Lower lobe of right lung (tissue), 2 donors: Measurements from ENCODE around the gene SHTN1. TPM values are rescaled to one million over a fixed set of nuclear protein-coding genes. Genes with fewer than 3 reads are reported as not detected.
A peak's percentile ranks its signal among the peaks of the same experiment; 100 is the strongest.

ENCODE experiments used
- ATAC-seq, 2 donors: fragments of 200-7000 bp; cut with Tn5 transposase; one replicate each; pipeline ENCODE4 v1.9.1; 2020 to 2022; ENCODE audit warnings: mild to moderate bottlenecking in 2 of 2, moderate library complexity in 2 of 2
- DNase-seq: peaks from one replicate; pipeline ENCODE4 v3.0.0-alpha.2; 2020
- H3K27ac ChIP-seq: fragments of 200-600 bp; one replicate; pipeline ENCODE4 v1.8.0; 2022
- H3K27me3 ChIP-seq: fragments of 200-600 bp; one replicate; pipeline ENCODE4 v1.8.0; 2022; ENCODE audit warnings: low read depth
- H3K36me3 ChIP-seq: fragments of 200-600 bp; one replicate; pipeline ENCODE4 v1.8.0; 2022; ENCODE audit warnings: mild to moderate bottlenecking
- H3K4me1 ChIP-seq: fragments of 200-600 bp; one replicate; pipeline ENCODE4 v1.8.0; 2022
- H3K4me3 ChIP-seq: fragments of 200-600 bp; one replicate; pipeline ENCODE4 v1.8.0; 2022; ENCODE audit warnings: mild to moderate bottlenecking
- H3K9me3 ChIP-seq: fragments of 200-600 bp; one replicate; pipeline ENCODE4 v1.8.0; 2022
- CTCF ChIP-seq: fragments of 200-600 bp; IDR thresholded peaks from one replicate; pipeline ENCODE4 v1.8.0; 2022; ENCODE audit warnings: antibody characterized with exemption, mild to moderate bottlenecking
- intact Hi-C: fragments of 100-400 bp; cut with DNase I; formaldehyde crosslinking; loops from one replicate; pipeline ENCODE4 v1.11.0; 2022
- total RNA-seq: library from RNA; stranded (reverse); fragmentation: NEBNext Ultra II Directional; extraction: Animal tissue kit (Norgen Biotek cat#: 25700); gene quantifications from one replicate; pipeline ENCODE4 v1.2.1, GENCODE V29; 2021
- donor health status: DM: no; HTN: yes; CAD: no; lungs with severe emphysema.

Gene SHTN1
- total RNA-seq, 1 donor from 2014 or later: 43.1 TPM

GRCh38 chr10:117007080-117007479 is 2.1 kb upstream of the SHTN1 start:
- DNase-seq (no peak), ATAC-seq (no peak)
- no peak for TF ChIP-seq CTCF
- Histone ChIP-seq H3K27ac (no peak overlapping the region), H3K4me1 (peaks cover 4% of the 10 kb centered on the region), H3K27me3 (no peaks in the 10 kb centered on the region), H3K9me3 (no peaks in the 10 kb centered on the region), H3K4me3 (no peak overlapping the region), H3K36me3 (no peaks in the 10 kb centered on the region)
- intact Hi-C loops: no loop called here

GRCh38 chr10:117005527-117006055 is 604 bp upstream of the SHTN1 start:
- Histone ChIP-seq H3K4me3 (peak overlapping the region; percentile 74), H3K36me3 (no peaks in the 10 kb centered on the region), H3K4me1 (peaks cover 4% of the 10 kb centered on the region), H3K27ac (peak overlapping the region; percentile 93), H3K27me3 (no peaks in the 10 kb centered on the region), H3K9me3 (no peaks in the 10 kb centered on the region)
- intact Hi-C loops: no loop called here
- ATAC-seq (peak; percentile 4 to 27), DNase-seq (no peak)
- TF ChIP-seq CTCF: no peak

GRCh38 chr10:117004227-117005025 is 561 bp downstream of the SHTN1 start:
- no peak for TF ChIP-seq CTCF
- H3K9me3 ChIP-seq: no peaks in the 10 kb centered on the region
- peak; percentile 86 to 89 for ATAC-seq
- peak overlapping the region; percentile 74 for H3K4me3 ChIP-seq
- no peaks in the 10 kb centered on the region for H3K36me3 ChIP-seq
- H3K27me3 ChIP-seq: no peaks in the 10 kb centered on the region
- peak; percentile 78 for DNase-seq
- peak overlapping the region; percentile 93 for H3K27ac ChIP-seq
- peaks cover 4% of the 10 kb centered on the region for H3K4me1 ChIP-seq
- intact Hi-C loops: no loop called here

- ATAC-seq (no peak), DNase-seq (no peak)
- no peaks in the 10 kb centered on the region for H3K27me3 ChIP-seq
- no peaks in the 10 kb centered on the region for H3K9me3 ChIP-seq
- H3K27ac ChIP-seq: peak overlapping the region; percentile 93
- TF ChIP-seq CTCF: no peak
- intact Hi-C loops: no loop called here
- H3K36me3 ChIP-seq: no peaks in the 10 kb centered on the region
- peaks cover 4% of the 10 kb centered on the region for H3K4me1 ChIP-seq
- H3K4me3 ChIP-seq: no peak overlapping the region
These were observed 1.7 kb downstream of the SHTN1 start for GRCh38 chr10:117003336-117003735.

GRCh38 chr10:117002206-117002605 is 2.8 kb downstream of the SHTN1 start:
- Histone ChIP-seq H3K36me3 (no peaks in the 10 kb centered on the region), H3K4me1 (peaks cover 4% of the 10 kb centered on the region), H3K27me3 (no peaks in the 10 kb centered on the region), H3K9me3 (no peaks in the 10 kb centered on the region), H3K27ac (no peak overlapping the region), H3K4me3 (no peak overlapping the region)
- DNase-seq (no peak), ATAC-seq (no peak)
- intact Hi-C loops: no loop called here
- TF ChIP-seq CTCF: no peak
